Liver (tissue), 9 donors: ENCODE measurements around the gene TRAPPC3L. TPM values are rescaled to one million over a fixed set of nuclear protein-coding genes. Genes with fewer than 3 reads are reported as not detected.

Experiments used
- DNase-seq: peaks from one replicate; pipeline ENCODE4 v3.0.0-alpha.2; 2017; ENCODE audit warnings: low spot score
- H3K27ac ChIP-seq, 2 donors: one replicate each; pipeline ENCODE4 v1.7.0; 2013; ENCODE audit warnings: inconsistent platforms in 2 of 2, low read length in 2 of 2, control low read depth in 1 of 2, low read depth in 1 of 2, mild to moderate bottlenecking in 1 of 2
- H3K27me3 ChIP-seq, 4 donors: one replicate each; pipeline versions ENCODE4 v1.6.1 to v1.7.0; 2013; ENCODE audit warnings: low read length in 3 of 4, inconsistent platforms in 1 of 4, mild to moderate bottlenecking in 1 of 4, moderate library complexity in 1 of 4; ENCODE audit not compliant: control insufficient read depth in 4 of 4, insufficient read depth in 4 of 4
- H3K36me3 ChIP-seq, 4 donors: one replicate each; pipeline versions ENCODE4 v1.6.1 to v1.7.0; 2013; ENCODE audit warnings: low read length in 3 of 4, mild to moderate bottlenecking in 3 of 4, low read depth in 1 of 4, moderate library complexity in 1 of 4; ENCODE audit not compliant: control insufficient read depth in 4 of 4, insufficient read depth in 3 of 4
- H3K4me1 ChIP-seq, 4 donors: one replicate each; pipeline versions ENCODE4 v1.6.1 to v1.7.0; 2013; ENCODE audit warnings: low read length in 3 of 4, mild to moderate bottlenecking in 3 of 4, moderate library complexity in 1 of 4; ENCODE audit not compliant: control insufficient read depth in 4 of 4, insufficient read depth in 4 of 4
- H3K4me3 ChIP-seq, 3 donors: one replicate each; pipeline versions ENCODE4 v1.6.1 to v1.7.0; 2013; ENCODE audit warnings: low read length in 3 of 3, control low read depth in 1 of 3, low read depth in 1 of 3, mild to moderate bottlenecking in 1 of 3
- H3K9ac ChIP-seq, 2 donors: one replicate each; pipeline ENCODE4 v1.7.0; 2013; ENCODE audit warnings: low read length in 2 of 2, mild to moderate bottlenecking in 2 of 2, moderate library complexity in 2 of 2, control low read depth in 1 of 2, low read depth in 1 of 2
- H3K9me3 ChIP-seq, 4 donors: one replicate each; pipeline versions ENCODE4 v1.6.1 to v1.7.0; 2013; ENCODE audit warnings: low read length in 3 of 4; ENCODE audit not compliant: control insufficient read depth in 4 of 4
- CTCF ChIP-seq: fragments of 150-350 bp; IDR thresholded peaks from 2 replicates; pipeline ENCODE4 v1.5.1; 2017; ENCODE audit warnings: improper control_type of control experiment, low read depth, low read length; ENCODE audit not compliant: missing input control
- FOXA1 ChIP-seq: IDR thresholded peaks from 2 replicates; pipeline ENCODE4 v1.6.1; 2016; ENCODE audit warnings: antibody characterized with exemption
- FOXA2 ChIP-seq: IDR thresholded peaks from 2 replicates; pipeline ENCODE4 v1.6.1; 2016; ENCODE audit warnings: antibody characterized with exemption
- HNF4A ChIP-seq, 2 donors: conservative IDR thresholded peaks; 2 replicates each; pipeline ENCODE4 v1.6.1; 2016; ENCODE audit warnings: antibody characterized with exemption in 2 of 2, mild to moderate bottlenecking in 2 of 2
- JUND ChIP-seq, 2 donors: IDR thresholded peaks; 2 replicates each; pipeline ENCODE4 v1.6.1; 2016; ENCODE audit warnings: antibody characterized with exemption in 2 of 2
- MAX ChIP-seq: IDR thresholded peaks from 2 replicates; pipeline ENCODE4 v1.6.1; 2016; ENCODE audit warnings: antibody characterized with exemption
- RAD21 ChIP-seq, 2 donors: IDR thresholded peaks; 2 replicates each; pipeline ENCODE4 v1.6.1; 2016; ENCODE audit warnings: antibody characterized with exemption in 2 of 2, mild to moderate bottlenecking in 2 of 2
- REST ChIP-seq: IDR thresholded peaks from 2 replicates; pipeline ENCODE4 v1.6.1; 2016; ENCODE audit warnings: antibody characterized with exemption, mild to moderate bottlenecking
- SP1 ChIP-seq: IDR thresholded peaks from 2 replicates; pipeline ENCODE4 v1.6.1; 2018; ENCODE audit warnings: antibody characterized with exemption, mild to moderate bottlenecking
- TAF1 ChIP-seq: conservative IDR thresholded peaks from 2 replicates; pipeline ENCODE4 v1.6.1; 2016; ENCODE audit warnings: antibody characterized with exemption, mild to moderate bottlenecking
- ZBTB33 ChIP-seq: IDR thresholded peaks from 2 replicates; pipeline ENCODE4 v1.6.1; 2016; ENCODE audit warnings: antibody characterized with exemption
- WGBS: extraction: QIAGEN DNeasy Blood & Tissue Kit; methylation state at CpG from one replicate; pipeline ENCODE4 v1.1.7; 2013; 5-methylcytosine and 5-hydroxymethylcytosine counted together
- polyA plus RNA-seq, 2 donors: library from polyadenylated mRNA; stranded (reverse) in 1 of 2; unstranded in 1 of 2; fragments of 200-250 nt in 1 of 2; fragments of >200 nt in 1 of 2; fragmentation: Nextera tagmentation in 1 of 2; extraction: Ambion mirVana in 1 of 2; gene quantifications; one replicate each; pipeline versions ENCODE4 v1.2.1 to v1.2.3, GENCODE V29; 2013 to 2015
- total RNA-seq, 2 donors: library from RNA; depleted of rRNA; stranded (reverse); fragments of >200 nt; gene quantifications; one replicate each; pipeline ENCODE4 v1.2.3, GENCODE V29; 2014
- donor health status: healthy.
- donor health status: healthy.
- donor health status: healthy.
- donor health status: healthy.
- donor health status: healthy.

TRAPPC3L gene
- total and polyA plus RNA-seq, 4 donors = 0.08 to 0.21 (median 0.16) TPM

GRCh38 chr6:116468293-116468692, 77.2 kb downstream of the TRAPPC3L start:
- H3K36me3 ChIP-seq = no peaks in the 10 kb centered on the region
- H3K27me3 ChIP-seq = no peaks in the 10 kb centered on the region
- WGBS = 61% methylated on average over 1 of the region's 1 CpG
- no peak for DNase-seq
- TF ChIP-seq CTCF = no peak
- no peak for TF ChIP-seq MAX
- no peak for TF ChIP-seq TAF1
- TF ChIP-seq REST = no peak
- TF ChIP-seq SP1 = no peak
- TF ChIP-seq JUND (IDR thresholded peaks at IDR 0.05) = no peak
- TF ChIP-seq FOXA1 = no peak
- TF ChIP-seq RAD21 (IDR thresholded peaks at IDR 0.05) = no peak
- no peak for TF ChIP-seq HNF4A (conservative IDR thresholded peaks at IDR 0.05)
- TF ChIP-seq ZBTB33 = no peak
- TF ChIP-seq FOXA2 = no peak
- H3K27ac ChIP-seq = no peak overlapping the region
- no peaks in the 10 kb centered on the region for H3K4me1 ChIP-seq
- H3K9ac ChIP-seq = no peak overlapping the region
- no peak overlapping the region for H3K4me3 ChIP-seq
- H3K9me3 ChIP-seq = no peaks in the 10 kb centered on the region

DNA sequence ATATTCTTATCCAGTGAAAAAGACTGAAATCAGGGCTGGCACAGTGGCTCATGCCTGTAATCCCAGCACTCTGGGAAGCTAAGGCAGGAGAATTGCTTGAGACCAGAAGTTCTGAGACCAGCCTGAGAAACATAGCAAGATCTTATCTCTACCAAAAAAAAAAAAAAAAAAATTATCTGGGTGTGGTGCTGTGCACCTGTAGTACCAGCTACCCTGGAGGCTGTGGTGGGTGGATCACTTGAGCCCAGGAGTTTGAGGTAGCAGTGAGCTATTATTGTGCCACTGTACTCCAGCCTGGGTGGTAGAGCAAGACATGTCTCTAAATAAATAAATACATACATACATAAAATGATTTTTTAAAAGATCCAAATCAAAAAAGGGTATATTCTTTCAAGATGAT, 78.0 kb downstream of the TRAPPC3L start:
- Histone ChIP-seq H3K4me1 (peaks cover 0 to 3% (median under 1%) of the 10 kb centered on the region in 4 donors), H3K36me3 (no peaks in the 10 kb centered on the region), H3K9me3 (no peaks in the 10 kb centered on the region), H3K27ac (no peak overlapping the region), H3K27me3 (peaks cover 0 to 1% (median 0%) of the 10 kb centered on the region in 4 donors), H3K9ac (no peak overlapping the region), H3K4me3 (no peak overlapping the region)
- no peak for DNase-seq
- TF ChIP-seq CTCF (no peak), RAD21 (IDR thresholded peaks at IDR 0.05) (no peak)
